DMS153 (cell line): ENCODE measurements around the gene CSNK1E.
"Not testable (repeated sequence)": the region's sequence is repeated elsewhere in the genome, so short reads cannot be mapped to it uniquely, and the experiment has no call there.

Experiments
- DNase-seq: peaks from one replicate; lab custom pipeline; 2025; lab: John Stamatoyannopoulos, UW

CSNK1E gene

GRCh38 chr22:38317122-38317994 lies at the start of gene CSNK1E:
CSNK1E (minus strand) TSS chr22:38317433; CDS start chr22:38314157, 3,276 bp downstream.
- DNase-seq: no peak

GRCh38 chr22:38365829-38366228 lies 48.6 kb upstream of the CSNK1E start:
- DNase-seq: not testable (repeated sequence)

- DNase-seq: not testable (repeated sequence)
These were observed 47.9 kb upstream of the CSNK1E start for GRCh38 chr22:38365174-38365573.

GRCh38 chr22:38360560-38360959 lies 43.3 kb upstream of the CSNK1E start:
- DNase-seq: not testable (repeated sequence)

- DNase-seq: not testable (repeated sequence)
These were observed 42.6 kb upstream of the CSNK1E start for GRCh38 chr22:38359817-38360216.

- DNase-seq: not testable (repeated sequence)
These were observed 40.7 kb upstream of the CSNK1E start for GRCh38 chr22:38357971-38358370.

- DNase-seq: no peak
These were observed 38.0 kb upstream of the CSNK1E start for GRCh38 chr22:38355275-38355674.

GRCh38 chr22:38353701-38354100 lies 36.5 kb upstream of the CSNK1E start:
- DNase-seq: no peak

GRCh38 chr22:38353142-38353629 lies 36.0 kb upstream of the CSNK1E start:
- peak; percentile 11 for DNase-seq

- DNase-seq: no peak
These were observed 35.2 kb upstream of the CSNK1E start for GRCh38 chr22:38352436-38352835.

GRCh38 chr22:38350444-38351359 lies 33.5 kb upstream of the CSNK1E start:
- DNase-seq: no peak

- no peak for DNase-seq
These were observed 31.7 kb upstream of the CSNK1E start for GRCh38 chr22:38348751-38349496.

GRCh38 chr22:38347944-38348750 lies 30.9 kb upstream of the CSNK1E start:
- no peak for DNase-seq

GRCh38 chr22:38347181-38347943 lies 30.1 kb upstream of the CSNK1E start:
- no peak for DNase-seq

GRCh38 chr22:38346506-38346905 lies 29.3 kb upstream of the CSNK1E start:
- DNase-seq: no peak

- DNase-seq: no peak
These were observed 28.5 kb upstream of the CSNK1E start for GRCh38 chr22:38345782-38346181.

- not testable (repeated sequence) for DNase-seq
These were observed 22.7 kb upstream of the CSNK1E start for GRCh38 chr22:38339893-38340292.

GRCh38 chr22:38338772-38339379 lies 21.6 kb upstream of the CSNK1E start:
- DNase-seq: no peak

GRCh38 chr22:38336699-38337098 lies 19.5 kb upstream of the CSNK1E start:
- no peak for DNase-seq

- DNase-seq: no peak
These were observed 17.8 kb upstream of the CSNK1E start for GRCh38 chr22:38335077-38335476.
